IMR-90 (cell line): Measurements from ENCODE around the gene SLC9A3. TPM values are rescaled to one million over a fixed set of nuclear protein-coding genes. Genes with fewer than 3 reads are reported as not detected.

Source experiments
- ATAC-seq: fragments of 200-7000 bp; cut with Tn5 transposase; 2 replicates; pipeline ENCODE4 v1.9.1; 2020; ENCODE audit warnings: low read depth, mild to moderate bottlenecking, moderate library complexity
- BruUV-seq: library from RNA; stranded (reverse); fragments of 400-500 nt; replicated peaks from 2 replicates; lab custom pipeline; 2021; lab: Mats Ljungman, UMichigan
- CTCF ChIA-PET: fragments of 300-600 bp; formaldehyde crosslinking; extraction: SDS; loops from one replicate; lab custom pipeline; 2021; ENCODE audit warnings: antibody characterized with exemption; lab: Yijun Ruan, JAX
- POLR2A ChIA-PET: fragments of 300-600 bp; sonication (Branson Sonifier 250); formaldehyde crosslinking; loops from one replicate; lab custom pipeline; 2022; ENCODE audit warnings: antibody characterized with exemption; ENCODE audit not compliant: unreplicated experiment; lab: Charles Lee
- DNase-seq: peaks from one replicate; pipeline ENCODE4 v3.0.0; 2013
- H2AFZ ChIP-seq: replicated peaks from 2 replicates; pipeline ENCODE3; 2013; ENCODE audit warnings: low read length, mild to moderate bottlenecking; ENCODE audit not compliant: poor library complexity
- H2AK5ac ChIP-seq: 2 replicates; pipeline ENCODE4 v1.6.1; 2013; ENCODE audit warnings: low read depth, low read length, inconsistent platforms
- H2AK9ac ChIP-seq: replicated peaks from 2 replicates; pipeline ENCODE3; 2013; ENCODE audit warnings: mild to moderate bottlenecking, low read depth, low read length, moderate library complexity; ENCODE audit not compliant: poor library complexity
- H2BK120ac ChIP-seq: 2 replicates; pipeline ENCODE4 v1.6.1; 2013; ENCODE audit warnings: low read depth, low read length, inconsistent platforms
- H2BK15ac ChIP-seq: 3 replicates; pipeline ENCODE4 v1.6.1; 2013; ENCODE audit warnings: low read depth, low read length, inconsistent platforms
- H2BK20ac ChIP-seq: 2 replicates; pipeline ENCODE4 v1.6.1; 2013; ENCODE audit warnings: low read depth, mild to moderate bottlenecking, inconsistent platforms, low read length, moderate library complexity
- H2BK5ac ChIP-seq: 2 replicates; pipeline ENCODE4 v1.6.1; 2013; ENCODE audit warnings: mild to moderate bottlenecking, low read depth, low read length, inconsistent platforms; ENCODE audit not compliant: poor library complexity, severe bottlenecking
- H3K14ac ChIP-seq: replicated peaks from 2 replicates; pipeline ENCODE4 v1.6.1; 2013; ENCODE audit warnings: low read depth, low read length, inconsistent platforms
- H3K18ac ChIP-seq: 2 replicates; pipeline ENCODE4 v1.6.1; 2013; ENCODE audit warnings: low read depth, low read length, control low read depth
- H3K23ac ChIP-seq: 2 replicates; pipeline ENCODE4 v1.6.1; 2013; ENCODE audit warnings: low read depth, low read length, inconsistent platforms
- H3K27ac ChIP-seq: 2 replicates; pipeline ENCODE4 v1.5.1; 2013; ENCODE audit warnings: mild to moderate bottlenecking, control low read depth, low read length; ENCODE audit not compliant: insufficient read depth
- H3K27me3 ChIP-seq: 2 replicates; pipeline ENCODE4 v1.6.1; 2013; ENCODE audit warnings: low read length; ENCODE audit not compliant: control insufficient read depth, insufficient read depth
- H3K36me3 ChIP-seq: 2 replicates; pipeline ENCODE4 v1.6.1; 2013; ENCODE audit warnings: low read length, mixed read lengths; ENCODE audit not compliant: control insufficient read depth, insufficient read depth
- H3K4ac ChIP-seq: 2 replicates; pipeline ENCODE4 v1.6.1; 2013; ENCODE audit warnings: low read depth, low read length, inconsistent platforms
- H3K4me1 ChIP-seq: 2 replicates; pipeline ENCODE4 v1.6.1; 2013; ENCODE audit warnings: low read length, mixed read lengths; ENCODE audit not compliant: control insufficient read depth, insufficient read depth
- H3K4me2 ChIP-seq: 2 replicates; pipeline ENCODE4 v1.6.1; 2013; ENCODE audit warnings: low read depth, mild to moderate bottlenecking, control low read depth, low read length, moderate library complexity
- H3K4me3 ChIP-seq: 2 replicates; pipeline ENCODE4 v1.5.1; 2013; ENCODE audit warnings: low read depth, mild to moderate bottlenecking, control low read depth, low read length, moderate library complexity; ENCODE audit not compliant: insufficient read depth
- H3K56ac ChIP-seq: 2 replicates; pipeline ENCODE4 v1.6.1; 2013; ENCODE audit warnings: low read length, inconsistent platforms; ENCODE audit not compliant: insufficient read depth; ENCODE audit errors: extremely low read depth
- H3K79me1 ChIP-seq, 2 experiments: 2 replicates each; pipeline ENCODE4 v1.6.1; 2013; ENCODE audit warnings: low read length in 2 of 2, inconsistent platforms in 1 of 2, low read depth in 1 of 2
- H3K9ac ChIP-seq: 2 replicates; pipeline ENCODE4 v1.6.1; 2013; ENCODE audit warnings: low read depth, low read length, control low read depth
- H3K9me1 ChIP-seq: 2 replicates; pipeline ENCODE4 v1.6.1; 2013; ENCODE audit warnings: low read length, inconsistent platforms; ENCODE audit not compliant: insufficient read depth
- H3K9me3 ChIP-seq: 2 replicates; pipeline ENCODE4 v1.6.1; 2013; ENCODE audit warnings: low read length; ENCODE audit not compliant: control insufficient read depth, insufficient read depth
- H4K20me1 ChIP-seq: 2 replicates; pipeline ENCODE4 v1.6.1; 2013; ENCODE audit warnings: low read length, inconsistent platforms; ENCODE audit not compliant: insufficient read depth
- H4K5ac ChIP-seq: 2 replicates; pipeline ENCODE4 v1.6.1; 2013; ENCODE audit warnings: mild to moderate bottlenecking, low read depth, low read length, control low read depth
- H4K8ac ChIP-seq, 2 experiments: 2 replicates each; pipeline ENCODE4 v1.6.1; 2013; ENCODE audit warnings: low read depth in 2 of 2, low read length in 2 of 2, control low read depth in 1 of 2, inconsistent platforms in 1 of 2
- H4K91ac ChIP-seq: 2 replicates; pipeline ENCODE4 v1.6.1; 2013; ENCODE audit warnings: low read depth, low read length, inconsistent platforms; ENCODE audit not compliant: insufficient read depth
- MXI1 ChIP-seq: IDR thresholded peaks from 2 replicates; pipeline ENCODE4 v1.6.1; 2012; ENCODE audit warnings: low read depth, mild to moderate bottlenecking, low read length, moderate library complexity, borderline replicate concordance
- NFE2L2 ChIP-seq: fragments of 150-350 bp; IDR thresholded peaks from 2 replicates; pipeline ENCODE4 v1.6.1; 2016; ENCODE audit warnings: low read depth, mild to moderate bottlenecking, low read length
- POLR2A ChIP-seq: IDR thresholded peaks from 2 replicates; pipeline ENCODE4 v1.6.1; 2012; ENCODE audit warnings: mild to moderate bottlenecking, low read depth, low read length
- RFX5 ChIP-seq: IDR thresholded peaks from 2 replicates; pipeline ENCODE4 v1.8.0; 2012; ENCODE audit warnings: low read depth, mild to moderate bottlenecking, low read length, moderate library complexity
- WGBS, 2 experiments: methylation state at CpG; one replicate each; pipeline versions ENCODE4 v1.1.5 to v1.1.7; 2013; ENCODE audit warnings: missing lambda C conversion rate in 2 of 2; ENCODE audit not compliant: insufficient read length in 1 of 2; ENCODE audit errors: extremely low coverage in 2 of 2; 5-methylcytosine and 5-hydroxymethylcytosine counted together
- dilution Hi-C: fragments of 300-500 bp; cut with HindIII; formaldehyde crosslinking; loops from one replicate; pipeline ENCODE4 v1.14.3; 2018; ENCODE audit warnings: low sequenced_read_pairs; ENCODE audit not compliant: unreplicated experiment
- in situ Hi-C: fragments of 300-500 bp; cut with MboI; formaldehyde crosslinking; loops from 3 replicates; pipeline ENCODE4 v1.14.3; 2019; ENCODE audit warnings: low sequenced_read_pairs, inconsistent platforms, mixed read lengths
- intact Hi-C: fragments of 100-400 bp; cut with micrococcal nuclease; formaldehyde crosslinking; loops from 2 replicates; pipeline ENCODE4 v1.10.0; 2022
- polyA plus RNA-seq, 3 experiments: library from polyadenylated mRNA; depleted of rRNA; stranded (reverse); fragments of >200 nt; gene quantifications; 2 replicates each; pipeline ENCODE4 v1.2.3, GENCODE V29; 2012; ENCODE audit warnings: low replicate concordance in 1 of 3
- total RNA-seq: library from RNA; depleted of rRNA; stranded (reverse); fragments of >200 nt; gene quantifications from 2 replicates; pipeline ENCODE4 v1.2.3, GENCODE V29; 2012

The SLC9A3 gene
- total and polyA plus RNA-seq, 2 of the 4 experiments (the other 2 are of a cell fraction): 0.72 to 1.5 TPM

- Histone ChIP-seq H3K79me1 (no peaks in the 10 kb centered on the region), H2BK120ac (no peak overlapping the region), H3K4me3 (no peak overlapping the region), H3K4ac (no peak overlapping the region), H3K9me3 (no peaks in the 10 kb centered on the region), H3K4me1 (no peaks in the 10 kb centered on the region), H2AK5ac (no peak overlapping the region), H3K23ac (no peak overlapping the region), H2AK9ac (no peak overlapping the region), H3K27ac (no peak overlapping the region), H4K20me1 (no peaks in the 10 kb centered on the region), H4K5ac (no peak overlapping the region), H3K4me2 (no peak overlapping the region), H2BK5ac (no peak overlapping the region), H2BK15ac (no peak overlapping the region), H4K91ac (no peak overlapping the region), H2BK20ac (no peak overlapping the region), H3K36me3 (no peaks in the 10 kb centered on the region), H3K9me1 (no peaks in the 10 kb centered on the region; the same call in 1 of the 2 replicates), H3K18ac (no peak overlapping the region), H3K56ac (no peak overlapping the region), H4K8ac (no peak overlapping the region), H3K14ac (no peak overlapping the region), H3K27me3 (peaks cover 67% of the 10 kb centered on the region), H2AFZ (no peak overlapping the region), H3K9ac (no peak overlapping the region)
- ChIA-PET POLR2A (no interaction called here), CTCF (no interaction called here)
- TF ChIP-seq POLR2A: no peak
- no peak for TF ChIP-seq NFE2L2
- no peak for TF ChIP-seq MXI1
- TF ChIP-seq RFX5: no peak
- intact Hi-C loops (no loop called here), dilution Hi-C loops (no loop called here), in situ Hi-C loops (no loop called here)
- DNase-seq (no peak), ATAC-seq (no peak)
- BruUV-seq: no TSS peak
- 33% methylated on average over 9 of the region's 9 CpGs; no CpG with 5 or more reads in 1 of the 2 experiments for WGBS, 2 experiments
These were observed 2.6 kb downstream of the SLC9A3 start for GRCh38 chr5:521680-522079.
